NOMO-1 treated with dmso at 0.1 percent for 144 hours (cell line): Measurements from ENCODE around the gene CHRNA3.
"Not testable (repeated sequence)": the region's sequence is repeated elsewhere in the genome, so short reads cannot be mapped to it uniquely, and the experiment has no call there.

ENCODE experiments used
- DNase-seq: peaks from one replicate; lab custom pipeline; 2025; ENCODE audit not compliant: unreplicated experiment; lab: John Stamatoyannopoulos, UW

CHRNA3 gene

DNA sequence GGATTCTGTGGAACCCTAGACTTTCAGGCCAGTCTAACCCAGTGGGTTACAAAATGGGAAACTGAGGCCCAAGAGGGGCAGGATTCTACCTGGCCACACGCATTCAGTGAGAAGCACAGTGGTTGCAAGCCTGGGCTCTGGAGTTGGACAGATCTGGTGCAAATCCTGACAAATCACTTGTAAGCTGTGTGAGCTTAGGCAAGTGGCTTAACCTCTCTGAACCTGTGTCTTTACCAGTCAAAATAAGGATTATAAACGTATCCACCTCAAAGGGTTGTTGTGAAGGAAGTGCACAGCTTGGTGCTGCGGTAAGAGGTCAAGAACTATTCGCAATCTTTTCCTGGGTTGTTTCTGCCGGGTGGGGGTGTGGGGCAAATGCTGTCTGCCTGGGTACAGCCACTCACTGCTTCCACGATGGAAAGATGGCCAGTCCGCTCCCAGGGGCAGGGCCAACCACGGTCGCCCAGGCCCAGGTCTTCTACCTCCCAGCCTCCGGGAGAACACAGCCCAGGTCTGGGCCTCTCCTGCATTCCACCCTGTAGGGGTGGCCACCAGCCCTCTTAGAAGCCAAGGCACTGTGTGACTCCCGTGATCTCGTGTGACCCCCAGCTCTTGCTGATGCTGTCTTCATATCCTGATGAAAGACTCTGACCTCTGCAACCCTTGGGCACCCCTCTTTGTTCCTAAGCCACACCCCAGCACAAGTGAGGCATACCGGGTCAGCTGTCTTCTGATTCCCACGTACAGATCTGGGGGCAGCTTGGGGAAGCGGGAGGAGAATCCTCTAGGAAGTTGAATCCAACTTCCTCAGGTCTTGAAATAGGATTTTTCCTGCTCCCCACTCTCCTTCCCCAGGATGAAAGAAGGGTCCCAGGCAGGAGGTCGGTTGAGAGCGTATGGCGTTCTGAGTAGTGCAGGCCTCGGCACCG, 1.5 kb downstream of the CHRNA3 start:
- no peak for DNase-seq

DNA sequence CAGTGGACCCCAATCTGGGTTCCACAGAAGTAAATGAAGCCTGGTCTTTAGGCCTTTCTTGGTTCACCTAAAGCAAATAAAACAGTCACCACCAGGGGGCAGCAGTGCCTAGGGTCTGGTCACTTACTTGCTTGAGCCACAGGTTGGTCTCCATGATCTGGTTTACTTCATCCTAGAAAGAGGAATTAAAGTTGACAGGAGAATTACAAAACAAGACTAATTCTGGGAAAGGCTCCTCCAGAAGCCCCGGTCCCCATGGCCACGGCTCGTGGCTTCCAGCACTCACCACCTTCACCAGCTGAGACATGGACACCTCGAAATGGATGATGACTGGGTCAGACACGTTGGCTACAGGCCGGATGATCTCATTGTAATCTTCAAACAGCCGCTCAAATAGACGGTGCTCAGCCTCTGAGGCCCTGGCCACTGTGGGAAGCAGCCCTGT, 2.3 kb downstream of the CHRNA3 start:
- DNase-seq, result peak; percentile 38

DNA sequence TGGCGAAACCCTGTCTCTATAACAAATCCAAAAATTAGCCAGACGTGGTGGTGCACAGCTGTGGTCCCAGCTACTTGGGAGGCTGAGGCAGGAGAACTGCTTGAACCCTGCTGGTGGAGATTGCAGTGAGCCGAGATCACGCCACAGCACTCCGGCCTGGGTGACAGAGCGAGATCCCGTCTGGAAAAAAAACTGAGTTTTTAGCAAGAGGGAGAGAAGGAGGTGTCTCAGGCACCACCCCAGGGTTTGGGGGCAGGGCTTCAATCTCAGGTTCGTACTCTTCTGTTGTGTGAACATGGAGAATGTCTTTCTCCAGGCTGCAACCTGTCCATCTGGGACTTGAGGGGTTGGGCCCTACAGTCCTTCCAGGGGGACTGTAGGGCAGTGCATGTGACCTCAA, 2.7 kb downstream of the CHRNA3 start:
- DNase-seq, result no peak

DNA sequence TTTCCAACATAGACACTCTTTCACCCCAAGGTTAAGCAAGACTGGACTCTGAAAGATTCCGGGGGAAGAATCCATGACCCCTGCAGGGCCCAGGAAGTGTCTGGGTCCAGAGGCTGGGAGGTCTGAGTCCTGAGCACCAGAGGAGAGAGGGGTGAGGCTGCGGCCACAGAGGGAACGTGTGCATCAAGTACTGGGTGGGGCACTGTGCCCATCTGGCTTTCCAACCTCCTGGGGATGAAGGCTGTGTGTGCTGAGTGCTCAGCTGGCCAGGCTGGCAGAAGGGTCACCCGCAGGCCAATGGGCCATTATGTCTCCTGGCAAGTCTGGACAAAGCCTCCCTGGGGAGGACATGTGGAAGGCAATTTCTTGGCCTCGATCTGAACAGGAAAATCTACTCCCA, 3.3 kb downstream of the CHRNA3 start:
- no peak for DNase-seq

DNA sequence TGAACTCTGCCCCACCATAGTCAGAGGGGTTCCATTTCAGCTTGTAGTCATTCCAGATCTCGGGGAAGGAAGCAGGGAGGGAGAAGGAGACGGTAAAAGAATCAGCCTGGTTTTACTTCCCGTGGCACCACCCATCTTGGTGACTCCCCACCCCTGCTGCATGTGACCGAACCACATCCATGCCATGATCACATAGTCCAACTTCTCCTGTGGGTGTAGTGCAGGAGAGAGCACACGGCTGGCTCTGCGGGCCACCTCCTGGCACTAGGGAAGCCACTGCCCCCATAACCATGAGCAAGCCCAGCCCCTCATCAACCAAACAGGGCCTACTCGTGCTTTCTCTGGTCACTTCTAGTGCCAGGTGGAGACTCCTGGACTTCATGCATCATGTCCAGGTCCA, 3.7 kb downstream of the CHRNA3 start:
- no peak for DNase-seq

DNA sequence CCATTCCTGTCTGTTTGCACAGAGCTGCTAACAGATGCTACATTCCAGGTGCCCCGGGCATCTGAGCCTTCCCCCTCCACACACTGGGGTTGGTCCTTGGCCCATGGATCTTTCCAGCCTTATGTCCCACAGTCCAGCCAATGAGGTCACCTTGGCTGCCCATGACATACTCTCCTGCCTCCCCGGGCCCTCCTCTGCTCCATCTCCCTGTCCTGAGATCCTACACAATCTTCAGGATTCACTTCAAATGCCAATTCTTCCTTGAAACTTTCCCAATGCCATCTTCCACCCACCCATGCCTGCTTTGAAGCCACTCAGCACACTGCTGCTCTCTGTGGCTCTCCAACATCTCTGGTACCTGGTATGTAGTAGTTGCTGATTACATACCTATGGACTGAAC, 4.3 kb downstream of the CHRNA3 start:
- DNase-seq, result no peak

DNA sequence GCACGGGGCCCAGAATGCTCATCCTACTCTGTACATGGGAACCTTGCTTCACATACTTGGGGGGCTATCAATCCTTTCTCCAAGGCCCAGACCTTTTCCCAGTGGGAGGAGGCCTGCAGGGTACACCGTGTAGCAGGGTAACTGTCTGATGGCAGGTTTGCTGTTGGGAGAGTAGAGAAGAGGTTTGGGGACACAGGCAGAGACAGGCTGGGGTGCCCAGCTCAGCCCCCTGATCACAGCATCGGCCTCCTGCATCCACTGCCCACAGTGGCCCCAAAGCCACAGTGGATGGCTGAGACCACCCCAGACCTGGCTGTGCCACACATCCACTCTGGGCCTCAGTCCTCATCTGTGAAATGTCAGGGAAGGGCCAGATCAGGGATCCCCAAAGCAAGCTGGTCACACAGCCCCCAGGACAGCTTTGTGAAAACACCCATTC, 5.6 kb downstream of the CHRNA3 start:
- DNase-seq, result no peak

DNA sequence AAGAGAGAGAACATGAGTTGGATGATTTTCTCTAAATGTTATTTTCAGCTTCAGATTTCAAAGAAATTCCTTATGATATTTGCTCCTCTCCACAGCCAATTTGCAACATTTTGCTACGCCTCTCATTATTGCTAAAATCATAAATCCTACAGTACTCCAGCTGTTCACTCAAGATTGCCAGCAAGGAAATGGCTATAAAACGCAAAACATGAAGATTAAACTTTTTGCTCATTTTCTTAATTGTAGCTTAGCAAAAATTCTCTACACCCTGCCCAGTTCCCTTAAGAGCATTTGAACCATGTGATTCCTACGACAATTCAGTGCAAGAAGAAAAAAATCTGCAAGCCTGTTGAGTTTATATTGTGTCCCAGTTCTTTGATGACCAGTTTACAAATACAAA, 6.8 kb downstream of the CHRNA3 start:
- DNase-seq, result no peak

DNA sequence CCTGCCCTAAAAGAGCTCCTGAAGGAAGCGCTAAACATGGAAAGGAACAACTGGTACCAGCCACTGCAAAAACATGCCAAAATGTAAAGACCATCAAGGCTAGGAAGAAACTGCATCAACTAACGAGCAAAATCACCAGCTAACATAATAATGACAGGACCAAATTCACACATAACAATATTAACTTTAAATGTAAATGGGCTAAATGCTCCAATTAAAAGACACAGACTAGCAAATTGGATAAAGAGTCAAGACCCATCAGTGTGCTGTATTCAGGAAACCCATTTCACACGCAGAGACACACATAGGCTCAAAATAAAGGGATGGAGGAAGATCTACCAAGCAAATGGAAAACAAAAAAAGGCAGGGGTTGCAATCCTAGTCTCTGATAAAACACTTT, 11.2 kb downstream of the CHRNA3 start:
- not testable (repeated sequence) for DNase-seq

DNA sequence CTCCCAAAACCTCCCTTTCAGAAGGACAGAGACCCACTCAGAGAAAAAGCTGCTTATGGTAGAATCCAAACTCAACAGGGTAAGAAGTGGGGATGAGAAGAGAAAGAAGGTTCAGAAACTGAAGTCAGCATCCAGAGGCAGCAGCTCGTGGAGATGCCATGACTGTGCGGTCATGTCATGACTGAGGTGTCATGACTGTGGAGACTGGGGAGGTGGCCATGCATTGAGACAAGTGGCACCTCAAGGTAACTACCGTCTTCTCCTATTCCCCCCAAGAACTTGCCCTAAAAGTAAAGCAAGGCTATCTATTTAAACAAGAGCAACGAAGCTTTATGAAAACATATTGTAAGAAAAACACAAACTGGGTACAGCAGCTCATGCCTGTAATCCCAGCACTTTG, 15.1 kb downstream of the CHRNA3 start:
- no peak for DNase-seq

DNA sequence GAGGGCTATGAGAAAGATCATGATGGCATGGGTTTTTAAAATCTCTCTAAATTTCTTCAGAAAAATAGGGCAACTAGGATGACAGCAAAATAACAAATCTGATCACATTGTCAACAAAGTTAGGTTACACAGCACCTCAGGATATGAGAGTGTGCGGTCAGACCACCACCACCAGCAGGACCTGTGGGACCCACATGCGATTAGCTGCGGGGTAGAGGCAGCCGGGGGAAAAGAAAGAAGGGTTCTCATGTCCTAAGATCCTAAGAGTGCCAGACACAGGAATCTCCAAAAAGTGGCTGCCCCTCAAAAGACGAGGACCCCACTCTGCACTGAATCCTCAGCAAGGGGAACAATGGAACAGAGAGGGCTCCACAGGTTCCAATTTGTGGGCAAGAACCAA, 15.6 kb downstream of the CHRNA3 start:
- DNase-seq, result no peak

DNA sequence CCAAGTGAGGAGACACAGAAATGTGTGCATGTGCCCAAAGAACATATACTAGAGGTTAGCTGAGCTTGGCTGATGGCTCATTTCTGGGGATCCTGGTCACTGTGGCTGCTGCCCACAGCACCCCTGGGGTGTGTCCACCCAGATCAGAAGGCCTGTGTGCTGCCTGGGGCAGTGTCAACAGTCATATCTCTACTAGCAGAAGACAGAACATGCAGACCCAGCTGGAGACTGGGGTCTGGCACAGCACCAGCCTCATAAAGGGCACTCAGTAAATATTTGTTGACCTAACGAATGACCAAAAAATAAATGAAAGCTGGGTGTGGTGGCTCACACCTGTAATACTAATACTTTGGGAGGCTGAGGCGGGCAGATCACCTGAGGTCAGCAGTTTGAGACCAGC, 16.4 kb downstream of the CHRNA3 start:
- DNase-seq, result no peak

DNA sequence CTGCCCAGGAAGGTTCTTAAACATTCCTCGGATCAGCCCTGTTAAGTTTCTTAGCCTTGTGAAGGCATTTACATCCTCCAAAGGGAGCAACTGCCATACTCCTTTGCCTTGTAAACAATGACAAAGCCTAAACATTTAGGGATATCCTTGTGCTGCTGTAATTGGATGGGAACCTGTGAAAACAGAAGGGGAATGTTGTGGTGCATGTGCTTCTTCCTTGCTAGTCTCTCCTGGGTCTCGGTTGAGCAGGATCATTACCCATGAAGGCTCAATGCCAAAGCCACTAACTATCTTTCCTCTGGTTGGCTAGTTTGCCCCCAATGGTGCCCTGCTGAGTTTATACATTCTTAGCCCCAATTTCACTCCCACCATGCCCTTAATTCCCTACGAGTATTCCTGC, 17.3 kb downstream of the CHRNA3 start:
- DNase-seq, result no peak

DNA sequence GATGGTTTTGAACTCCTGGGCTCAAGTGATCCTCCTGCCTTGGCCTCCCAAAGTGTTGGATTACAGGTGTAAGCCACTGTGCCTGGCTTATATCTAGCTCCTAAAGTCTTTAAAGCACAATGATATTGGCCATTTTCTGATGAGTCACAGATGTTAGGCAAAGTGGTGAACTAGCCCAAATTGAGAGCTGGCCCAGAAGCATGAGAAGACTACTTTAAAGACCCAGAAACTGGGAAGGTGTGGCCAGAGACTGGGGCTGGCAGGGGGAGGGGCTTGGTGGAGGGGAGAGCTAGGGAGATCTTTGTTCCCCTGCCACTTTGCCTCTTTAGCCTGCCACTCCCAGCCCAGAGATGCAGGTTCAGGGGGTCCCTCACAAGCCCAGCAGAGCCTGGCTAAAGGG, 21.6 kb downstream of the CHRNA3 start:
- no peak for DNase-seq

DNA sequence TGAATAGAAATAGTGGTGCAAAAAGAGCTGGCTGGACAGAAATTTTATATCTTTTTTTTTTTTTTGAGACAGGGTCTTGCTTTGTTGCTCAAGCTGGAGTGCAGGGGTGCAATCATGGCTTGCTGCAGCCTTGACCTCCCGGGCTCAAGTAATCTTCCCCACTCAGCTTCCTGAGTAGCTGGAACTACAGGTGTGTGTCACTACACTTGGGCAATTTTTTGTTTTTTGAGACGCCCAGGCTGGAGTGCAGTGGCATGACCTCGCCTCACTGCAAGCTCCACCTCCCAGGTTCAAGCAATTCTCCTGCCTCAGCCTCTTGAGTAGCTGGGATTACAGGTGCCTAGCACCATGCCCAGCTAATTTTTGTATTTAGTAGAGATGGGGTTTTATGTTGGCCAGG, 22.4 kb downstream of the CHRNA3 start:
- DNase-seq, result no peak

DNA sequence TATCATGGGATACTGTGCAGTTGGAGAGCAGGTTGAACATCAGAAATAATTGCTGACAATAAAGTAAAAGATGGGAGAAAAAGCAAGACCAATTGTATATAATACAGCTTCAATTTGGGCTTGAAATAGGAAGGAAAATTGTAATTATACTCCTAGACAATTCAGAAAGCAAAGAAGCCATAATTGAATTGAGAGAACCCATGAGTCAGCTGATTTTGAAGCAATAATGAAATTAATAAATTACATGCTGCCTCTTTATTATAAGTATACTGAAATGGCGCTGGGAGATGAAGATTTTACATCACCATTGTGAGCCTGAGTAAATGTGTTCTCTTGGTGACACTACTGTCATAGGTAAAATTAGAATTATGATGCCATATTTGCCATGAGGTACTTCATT, 23.2 kb downstream of the CHRNA3 start:
- DNase-seq, result no peak

DNA sequence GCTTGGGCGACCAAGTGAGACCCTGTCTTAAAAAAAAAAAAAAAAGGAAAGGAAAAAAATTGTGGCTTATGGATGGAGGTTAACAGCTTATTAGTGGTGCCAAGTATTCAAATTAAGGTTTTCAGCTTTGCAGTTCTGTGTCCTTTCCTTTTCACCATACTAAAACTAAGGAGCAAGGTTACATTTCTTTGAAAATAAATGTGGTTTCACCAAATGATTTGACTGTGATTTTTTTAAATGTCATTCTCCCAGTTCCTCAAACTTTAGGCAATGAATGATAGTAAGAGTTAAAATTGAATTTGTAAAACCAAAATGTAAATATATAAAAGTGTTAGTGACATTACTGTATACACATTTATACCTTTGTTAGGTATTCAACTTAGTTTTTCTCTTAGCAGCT, 45.9 kb downstream of the CHRNA3 start:
- no peak for DNase-seq

DNA sequence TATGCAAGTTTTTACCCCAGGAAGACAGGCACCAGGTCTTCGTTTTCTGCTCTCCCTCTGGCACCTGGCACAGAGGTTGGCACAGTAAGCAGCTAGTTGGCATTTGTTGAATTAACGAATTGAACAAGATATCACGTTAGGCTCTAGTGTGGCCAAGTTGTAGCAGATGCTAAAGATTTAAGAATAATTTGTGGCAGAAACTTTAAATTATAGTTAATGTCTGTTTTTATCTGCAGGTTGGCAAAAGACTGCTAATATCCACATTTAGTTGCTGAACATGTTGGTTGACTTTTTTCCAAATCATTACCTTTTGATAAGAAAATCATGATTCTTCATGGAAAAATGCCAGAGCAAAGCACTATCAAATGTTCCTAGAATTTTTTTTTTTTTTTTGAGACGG, 47.4 kb downstream of the CHRNA3 start:
- no peak for DNase-seq

DNA sequence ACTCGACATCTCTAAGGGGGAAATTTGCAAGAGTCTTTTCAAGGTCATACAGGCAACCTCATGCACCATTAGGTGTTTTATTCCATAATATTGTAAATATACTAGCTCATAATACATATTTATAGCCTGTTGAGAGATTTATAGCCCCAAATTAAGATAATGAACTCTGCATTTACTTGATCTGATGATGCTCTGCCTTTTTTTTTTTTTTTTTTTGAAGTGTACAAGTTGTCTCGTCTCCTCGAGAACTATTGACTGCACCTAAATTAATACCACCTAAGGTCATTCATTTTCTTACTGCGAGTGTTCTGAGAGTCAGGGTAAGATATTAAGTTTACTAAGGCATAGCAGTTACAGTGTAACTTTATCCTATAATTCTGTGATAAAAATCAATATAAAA, 49.4 kb downstream of the CHRNA3 start:
- no peak for DNase-seq

DNA sequence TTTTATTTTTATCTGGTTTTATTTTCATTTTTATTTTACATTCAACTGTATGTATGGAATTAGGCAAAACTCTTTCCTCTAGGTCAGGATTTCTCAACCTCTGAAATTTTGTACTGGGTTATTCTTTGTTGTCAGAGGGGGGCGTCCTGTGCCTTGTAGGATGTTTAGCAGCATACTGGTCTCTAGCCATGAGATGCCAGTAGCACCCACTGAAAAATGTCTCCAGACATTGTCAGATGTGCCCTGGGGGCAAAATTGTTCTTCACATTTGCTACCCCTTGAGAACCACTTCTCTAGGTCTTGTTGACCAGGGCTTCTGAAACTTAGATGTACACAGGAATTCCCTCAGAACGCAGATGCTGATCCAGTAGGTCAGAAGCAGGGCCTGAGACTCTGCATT, 50.1 kb downstream of the CHRNA3 start:
- DNase-seq, result no peak

DNA sequence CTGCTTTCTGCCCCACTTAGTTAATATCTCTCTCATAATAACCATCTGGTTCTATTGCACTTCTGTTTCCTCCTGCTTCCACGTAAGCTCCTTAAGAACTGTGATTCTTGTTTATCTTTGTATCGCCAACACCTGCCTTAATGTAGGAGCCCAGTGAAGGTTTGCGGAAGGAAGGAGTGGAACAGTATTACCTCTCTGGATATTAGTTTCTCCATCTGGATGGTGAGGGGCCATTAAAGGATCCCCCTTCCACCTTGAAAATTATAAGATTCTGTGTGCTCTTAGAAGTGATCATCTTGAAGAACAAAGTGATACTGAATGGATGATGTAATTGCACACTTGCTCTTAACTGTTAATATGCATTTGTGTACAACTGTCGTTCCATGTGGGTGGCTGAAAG, 53.3 kb downstream of the CHRNA3 start:
- DNase-seq, result no peak

DNA sequence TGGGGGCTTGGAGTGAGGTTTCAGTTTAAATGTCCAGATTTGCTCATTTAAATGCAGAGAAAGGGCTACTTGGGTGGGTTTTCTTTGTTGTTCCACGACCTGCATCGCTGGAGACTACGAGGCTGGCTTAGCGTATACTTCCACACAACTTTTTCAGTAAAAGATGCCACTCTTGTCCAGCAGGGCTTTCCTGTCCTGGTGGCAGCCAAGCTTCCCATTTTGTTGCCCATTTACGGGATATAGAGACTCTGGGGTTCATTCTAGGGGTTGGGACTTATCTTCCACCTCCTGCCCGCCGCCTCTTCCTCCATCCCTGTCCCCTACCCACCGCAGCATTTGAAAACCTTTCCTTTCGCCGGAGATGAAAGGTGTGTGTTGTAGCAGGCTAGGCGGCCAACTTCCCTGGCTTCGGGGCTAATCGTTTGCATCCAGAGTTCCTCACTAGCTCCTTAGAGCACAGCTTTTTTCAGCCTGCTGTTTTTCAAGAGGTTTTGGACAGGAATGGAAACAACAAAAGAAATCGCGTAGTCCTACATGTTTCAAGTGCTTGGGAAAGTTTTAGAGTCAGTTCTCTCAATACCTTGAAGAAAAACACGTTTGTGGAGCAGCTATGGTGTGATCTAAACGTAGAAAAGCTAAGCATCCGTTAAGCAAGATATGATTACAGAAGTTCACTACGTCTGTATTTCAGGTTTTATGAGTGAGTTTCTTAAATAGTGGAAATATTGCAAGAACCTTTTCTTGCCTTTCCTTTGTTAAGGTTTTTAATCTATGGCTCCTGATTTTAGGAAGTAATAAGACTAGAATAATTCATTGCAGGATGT, 54.6 kb downstream of the CHRNA3 start:
- no peak for DNase-seq
